Measurements from ENCODE around the gene GLUL.

Gene GLUL

DNA sequence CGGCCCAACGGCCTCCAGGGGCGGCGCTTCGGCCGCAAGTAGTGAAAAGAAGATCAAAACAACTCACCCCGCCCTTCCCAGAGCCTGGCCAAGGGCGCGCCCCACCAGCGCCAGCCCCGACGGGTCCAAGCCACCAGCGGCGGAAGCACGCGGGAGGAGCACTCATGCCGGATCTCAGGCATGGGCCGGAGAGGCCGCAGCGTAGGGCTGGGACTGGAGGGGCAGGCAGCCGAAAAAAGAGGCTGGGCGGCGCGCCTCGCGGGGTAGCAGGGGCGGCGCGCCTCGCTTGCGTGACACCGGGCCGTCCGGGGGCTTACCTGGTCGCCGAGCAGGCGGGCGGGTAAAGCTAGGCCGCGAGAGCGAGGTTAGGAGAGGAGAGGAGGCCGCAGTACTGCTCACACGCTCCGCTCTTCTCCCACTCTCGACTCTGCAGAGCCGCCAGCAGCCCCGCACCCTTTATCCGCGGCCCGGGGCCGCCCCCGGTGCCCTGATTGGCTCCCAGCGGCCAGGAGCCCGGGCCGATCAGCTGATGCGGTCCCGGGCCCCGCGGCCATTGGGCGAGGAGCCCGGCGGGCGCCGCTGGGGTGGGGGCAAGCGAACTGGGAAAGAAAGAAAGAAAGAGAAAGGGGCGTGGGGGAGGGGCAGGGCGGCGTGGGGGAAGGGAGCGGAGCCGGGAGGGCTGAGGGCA, at the start of gene GLUL:
Gene GLUL (minus strand): TSS at position 429 of the 688 bp plus-strand sequence. CDS start 3,053 bp downstream, outside the sequence.
- DNase-seq (ENCODE audit: low spot score): peak; percentile 90

DNA sequence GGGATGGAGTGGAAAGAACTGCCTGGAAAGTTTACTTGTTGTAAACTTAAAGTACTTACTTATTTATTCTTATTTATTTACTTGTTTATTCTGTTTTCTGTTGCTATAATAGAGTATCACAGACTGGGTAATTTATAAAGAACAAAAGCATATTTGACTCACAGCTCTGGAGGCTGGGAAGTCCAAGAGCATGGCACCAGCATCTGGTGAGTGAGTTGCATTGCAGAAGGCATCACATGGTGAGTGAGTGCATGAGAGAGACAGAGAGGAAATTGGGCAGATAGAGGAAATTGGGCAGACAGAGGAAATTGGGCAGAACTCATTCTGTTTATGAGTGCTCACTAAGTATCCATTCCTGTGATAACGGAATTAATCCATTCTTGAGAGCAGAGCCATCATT, 46.7 kb upstream of the GLUL start:
- no peak for DNase-seq (ENCODE audit: low spot score)

DNA sequence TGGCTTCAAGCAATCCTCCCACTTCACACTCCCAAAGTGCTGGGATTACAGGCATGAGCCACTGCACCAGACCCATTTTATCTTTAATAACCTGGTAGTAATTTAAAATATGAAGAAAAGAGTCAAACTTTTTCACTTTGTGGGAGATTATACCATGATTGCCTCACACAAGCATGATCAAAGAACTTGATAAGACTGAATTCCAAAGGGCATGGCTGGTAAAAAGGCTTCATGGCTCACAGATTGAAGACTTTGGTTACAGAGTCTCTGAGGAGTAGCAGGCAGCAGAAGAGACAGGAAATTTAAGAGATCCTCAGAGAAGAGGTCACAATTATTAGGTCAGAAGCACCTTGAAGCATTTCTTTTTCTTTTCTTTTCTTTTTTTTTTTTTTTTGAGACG, 42.0 kb upstream of the GLUL start:
- no peak for DNase-seq (ENCODE audit: low spot score)

DNA sequence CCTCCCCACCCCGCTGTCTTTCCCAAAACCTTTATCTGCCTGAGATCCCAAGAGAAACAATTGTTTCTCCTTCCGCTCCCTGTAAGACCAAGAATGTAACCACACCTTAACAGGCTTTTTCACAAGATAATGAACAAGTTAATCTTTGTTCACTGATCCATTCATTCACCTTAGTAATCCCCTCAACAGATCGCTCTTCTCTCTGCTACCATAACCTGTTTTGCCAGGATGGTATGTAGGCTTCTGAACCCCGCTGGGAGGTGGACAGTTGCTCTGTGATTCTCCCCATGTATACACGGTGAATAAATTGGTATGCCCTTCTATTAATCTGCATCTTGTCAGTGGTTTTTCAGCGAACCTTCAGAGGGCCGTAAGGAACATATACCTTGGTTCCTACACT, 39.7 kb upstream of the GLUL start:
- no peak for DNase-seq (ENCODE audit: low spot score)

DNA sequence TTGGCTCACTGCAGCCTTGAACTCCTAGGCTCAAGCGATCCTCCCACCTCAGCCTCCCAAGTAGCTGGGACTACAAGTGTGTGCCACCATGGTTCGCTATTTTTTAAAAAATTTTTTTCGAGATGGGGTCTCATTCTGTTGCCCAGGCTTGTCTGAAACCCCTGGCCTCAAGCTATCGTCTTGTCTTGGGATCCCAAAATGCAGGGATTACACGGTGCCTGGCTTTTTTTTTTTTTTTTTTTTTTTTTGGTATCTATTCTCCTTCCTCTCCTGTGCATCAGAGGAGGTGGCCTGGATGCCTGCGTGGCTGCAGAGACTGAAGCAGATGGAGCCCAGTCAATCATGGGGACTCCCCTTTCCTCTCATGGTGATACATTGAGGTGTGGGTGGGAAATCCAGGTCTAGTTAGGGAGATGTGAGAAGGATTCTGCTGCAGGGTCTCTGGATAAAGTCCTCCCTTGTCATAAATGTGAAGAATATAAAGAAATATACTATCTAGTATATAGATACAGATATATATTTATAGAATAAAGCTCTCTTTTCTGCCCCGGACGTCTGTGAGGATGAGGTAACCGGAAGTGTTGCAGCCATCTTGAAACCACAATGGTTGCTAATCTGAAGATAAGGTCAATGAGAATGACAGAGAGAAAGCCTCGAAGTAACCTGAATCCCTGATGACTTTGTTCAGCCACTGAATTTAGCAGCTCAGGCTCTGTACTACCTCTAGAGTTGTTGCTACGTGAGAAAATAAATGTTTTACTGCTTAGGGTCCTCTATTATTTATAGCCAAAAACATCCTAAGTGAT, 38.9 kb upstream of the GLUL start:
- DNase-seq (ENCODE audit: low spot score): no peak

DNA sequence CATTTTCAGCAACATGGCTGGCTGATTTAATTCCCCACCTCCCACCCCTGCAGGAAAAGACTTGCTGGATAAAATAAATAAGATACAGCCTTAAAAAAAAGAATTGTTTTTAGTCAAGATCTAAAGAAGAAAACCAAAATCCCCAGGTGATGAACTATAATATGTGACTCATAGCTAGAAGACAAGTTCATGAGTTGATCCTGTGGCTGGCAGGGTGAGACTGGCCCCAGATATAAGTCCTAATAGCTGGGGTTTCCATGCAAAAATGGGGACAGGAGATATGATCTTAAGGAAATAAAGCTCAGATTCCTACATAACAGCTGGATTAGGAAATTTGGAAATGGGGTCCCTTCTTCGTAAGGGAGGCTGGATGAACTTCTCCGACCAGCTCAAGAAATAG, 36.5 kb upstream of the GLUL start:
- DNase-seq (ENCODE audit: low spot score): no peak

DNA sequence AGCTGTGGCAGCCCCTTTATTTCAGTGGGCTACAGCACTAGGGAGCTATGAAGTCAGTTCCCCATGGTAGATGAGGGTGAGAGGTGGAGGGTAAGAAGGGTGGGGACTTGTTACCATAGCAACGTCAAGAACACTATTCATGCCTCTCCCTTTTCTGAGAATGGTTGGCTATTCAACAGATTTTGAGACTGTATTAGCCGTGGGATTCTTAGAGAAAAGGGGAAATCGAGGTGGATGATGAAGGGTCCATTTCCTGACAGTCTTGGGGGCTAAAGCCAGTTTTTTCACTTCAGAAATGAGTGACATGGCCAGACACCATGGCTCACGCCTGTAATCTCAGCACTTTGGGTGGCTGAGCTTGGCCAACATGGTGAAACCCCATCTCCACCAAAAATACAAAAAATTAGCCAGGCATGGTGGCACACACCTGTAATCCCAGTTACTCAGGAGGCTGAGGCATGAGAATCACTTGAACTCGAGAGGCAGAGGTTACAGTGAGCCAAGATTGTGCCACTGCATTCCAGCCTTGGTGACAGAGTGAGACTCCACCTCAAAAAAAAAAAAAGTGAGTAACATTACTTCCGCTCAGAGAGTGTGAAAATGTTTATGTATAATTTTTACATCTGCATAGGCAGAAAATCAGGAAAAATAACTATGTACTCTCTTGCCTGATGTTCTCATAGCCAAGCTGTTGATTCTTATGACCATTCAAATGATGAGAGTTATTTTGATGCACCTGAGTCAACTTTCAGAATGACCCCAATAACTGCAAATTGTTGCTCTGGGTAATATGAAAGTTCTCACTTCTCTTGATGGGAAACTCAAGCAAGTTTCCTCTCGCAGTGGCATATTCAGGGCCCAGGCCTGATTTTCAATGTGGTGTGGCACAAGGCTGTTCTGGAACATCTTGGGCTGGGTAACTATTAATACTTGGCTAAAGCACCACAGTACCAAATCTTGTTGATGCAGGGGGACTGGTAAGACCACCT, 35.1 kb upstream of the GLUL start:
- DNase-seq (ENCODE audit: low spot score): no peak

DNA sequence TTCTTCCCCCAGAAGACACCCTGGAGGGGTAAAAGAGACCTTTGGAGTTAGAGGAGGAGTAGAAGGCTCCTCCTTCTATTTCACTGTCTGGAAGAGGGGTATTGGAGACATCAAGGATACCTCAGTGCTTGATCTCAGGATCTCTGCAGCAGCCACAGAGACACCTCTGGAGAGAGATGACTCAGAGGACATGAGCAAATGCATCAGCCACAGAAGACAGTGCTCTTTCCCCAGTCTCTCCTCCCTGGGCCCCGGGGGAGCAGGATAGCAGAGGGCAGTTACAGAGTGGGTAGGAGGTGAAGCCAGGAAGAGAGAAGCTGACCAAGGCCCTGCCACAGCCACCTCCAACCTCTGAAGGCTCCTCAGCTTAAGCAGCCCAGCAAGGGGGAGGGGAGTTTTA, 24.2 kb upstream of the GLUL start:
- DNase-seq (ENCODE audit: low spot score): no peak

DNA sequence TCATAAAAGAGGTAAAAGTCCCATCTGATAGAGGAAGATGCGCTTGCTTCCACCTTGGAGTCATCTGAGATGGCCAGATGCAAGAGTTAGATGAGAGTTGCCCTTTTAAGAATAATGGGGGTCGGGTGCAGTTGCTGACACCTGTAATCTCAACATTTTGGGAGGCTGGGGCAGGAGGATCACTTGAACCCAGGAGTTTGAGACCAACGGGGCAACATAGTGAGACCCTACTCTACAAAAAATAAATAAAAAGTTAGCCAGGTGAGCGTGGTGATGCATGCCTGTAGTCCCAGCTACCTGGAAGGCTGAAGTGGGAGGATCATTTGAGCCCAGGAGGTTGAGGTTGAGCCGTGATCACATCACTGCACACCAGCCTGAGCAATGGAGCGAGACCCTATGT, 22.4 kb upstream of the GLUL start:
- DNase-seq (ENCODE audit: low spot score): no peak

DNA sequence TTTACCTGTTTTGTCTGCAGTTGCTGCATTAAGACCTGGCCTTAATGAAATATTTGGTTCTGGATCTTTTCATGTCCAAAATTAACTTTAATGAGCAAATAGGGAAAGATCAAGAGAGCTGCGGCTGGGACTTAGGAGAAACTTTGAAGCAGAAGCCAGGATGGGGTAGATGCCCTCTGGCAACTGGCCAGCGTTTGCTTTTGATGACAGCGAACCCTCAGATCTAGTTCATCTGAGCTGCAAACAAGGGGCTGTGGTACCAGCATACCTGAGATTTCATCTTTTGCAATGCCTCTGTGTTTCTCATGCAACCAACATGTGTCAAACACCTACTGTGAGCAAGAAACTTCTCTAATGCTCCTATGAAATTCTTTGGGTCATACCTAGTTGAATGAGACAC, 21.9 kb upstream of the GLUL start:
- no peak for DNase-seq (ENCODE audit: low spot score)

DNA sequence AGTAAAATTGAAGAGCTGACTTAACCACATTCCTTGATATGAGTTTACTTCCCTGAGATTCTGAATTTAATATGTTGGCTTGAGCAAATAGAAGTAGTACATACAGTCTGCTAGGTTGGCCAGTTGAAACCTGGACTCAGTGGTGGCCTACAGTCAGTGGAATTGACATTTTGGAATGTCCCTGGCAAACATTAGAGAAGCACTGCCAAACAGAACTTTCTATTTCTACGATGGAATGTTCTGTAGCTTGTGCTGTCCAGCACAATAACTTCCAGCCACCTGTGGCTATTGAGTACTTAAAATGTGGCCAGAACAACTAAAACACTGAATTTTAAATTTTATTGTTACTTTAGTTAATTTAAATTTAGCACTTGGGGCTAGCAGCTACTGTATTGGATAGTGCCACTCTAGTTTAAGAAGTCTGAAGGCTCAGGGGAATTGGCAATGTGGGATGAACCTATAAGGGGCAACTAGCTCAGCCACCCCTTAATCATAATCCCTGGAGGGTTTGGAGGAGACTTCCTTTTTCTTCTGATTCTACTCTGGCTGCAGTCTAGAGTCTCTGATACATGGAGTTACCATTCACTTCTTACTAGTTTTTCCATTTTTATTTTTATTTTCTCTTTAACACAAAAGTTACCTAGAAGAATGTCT, 19.2 kb upstream of the GLUL start:
- no peak for DNase-seq (ENCODE audit: low spot score)

DNA sequence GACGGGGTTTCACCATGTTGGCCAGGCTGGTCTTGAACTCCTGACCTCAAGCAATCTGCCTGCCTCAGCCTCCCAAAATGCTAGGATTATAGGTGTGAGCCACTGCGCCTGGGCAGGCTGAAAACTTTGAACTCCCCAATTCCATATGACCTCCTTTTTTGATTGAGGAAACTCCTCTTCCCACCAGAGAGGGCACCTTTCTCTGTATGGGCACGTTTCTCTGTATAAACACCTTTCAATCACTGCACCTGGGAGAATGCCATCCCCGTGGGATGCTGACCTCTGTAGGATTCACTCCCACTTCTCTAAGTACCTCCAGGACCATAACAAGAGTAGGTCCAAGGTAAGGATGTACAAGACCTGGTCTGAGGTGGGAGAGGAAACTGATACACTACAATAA, 18.5 kb upstream of the GLUL start:
- no peak for DNase-seq (ENCODE audit: low spot score)

DNA sequence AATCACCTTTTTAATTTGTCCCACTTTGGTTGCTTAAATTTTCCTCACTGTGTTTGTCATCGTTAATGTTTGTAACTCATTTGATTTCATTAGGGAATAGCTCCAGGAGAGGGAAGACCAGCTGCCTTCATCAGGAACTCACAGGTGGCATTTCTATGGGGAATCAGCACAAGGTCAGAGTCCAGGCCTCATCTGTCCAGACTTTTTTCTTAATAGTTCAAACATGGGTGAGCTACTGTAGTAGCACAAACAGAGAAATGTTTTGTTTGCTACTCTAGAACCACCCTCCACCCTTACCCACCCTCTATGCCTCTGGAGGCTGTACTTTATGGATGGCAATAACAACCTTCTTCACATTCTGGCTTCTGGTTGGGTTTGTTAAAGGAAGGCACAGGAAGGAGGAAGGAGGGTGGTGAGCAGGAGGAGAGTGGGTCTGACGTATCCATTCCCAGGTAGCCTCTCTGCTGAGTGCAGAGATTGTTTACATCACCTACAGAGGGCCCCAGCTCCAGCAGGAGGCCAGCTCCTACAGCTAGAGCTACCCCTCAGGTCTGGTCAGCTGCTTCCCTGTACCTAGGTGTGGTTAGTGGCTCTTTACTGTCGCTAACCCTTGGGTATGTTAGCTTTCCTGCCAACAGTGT, 17.0 kb upstream of the GLUL start:
- DNase-seq (ENCODE audit: low spot score): no peak

DNA sequence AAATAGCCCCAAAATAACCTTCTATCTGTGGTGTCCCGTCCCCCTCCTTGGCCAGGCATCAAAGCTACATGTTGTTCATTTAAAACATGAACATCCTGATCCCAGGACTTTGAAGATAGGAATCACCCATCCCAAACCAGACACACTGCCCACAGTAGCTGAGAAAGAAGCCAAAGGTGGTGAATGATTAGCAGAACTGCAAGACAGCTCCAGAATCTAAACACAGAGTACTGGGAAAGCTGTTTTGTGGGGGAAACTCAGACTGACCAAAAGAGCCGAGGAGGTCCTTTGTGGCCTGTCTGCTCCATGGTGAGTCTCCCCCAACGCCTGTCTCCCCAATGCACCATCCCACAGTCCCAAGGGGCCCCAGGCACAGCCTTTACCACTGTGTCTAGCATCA, 16.1 kb upstream of the GLUL start:
- no peak for DNase-seq (ENCODE audit: low spot score)

DNA sequence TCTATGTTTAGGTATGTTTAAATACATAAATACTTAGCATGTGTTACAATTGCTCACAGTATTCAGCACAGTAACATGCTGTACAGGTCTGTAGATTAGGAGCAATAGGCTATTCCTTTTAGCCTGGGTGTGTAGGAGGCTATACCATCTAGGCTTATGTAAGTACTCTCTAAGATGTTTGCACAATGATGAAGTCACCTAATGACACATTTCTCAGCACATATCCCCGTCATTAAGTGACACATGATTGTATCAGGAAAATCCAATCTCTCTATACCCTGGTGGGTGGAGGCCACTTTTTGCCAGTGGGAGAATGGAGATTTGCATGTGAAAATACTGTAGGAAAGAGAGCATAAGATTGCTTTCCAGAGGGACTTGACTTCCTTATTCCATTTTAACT, 14.4 kb upstream of the GLUL start:
- no peak for DNase-seq (ENCODE audit: low spot score)

DNA sequence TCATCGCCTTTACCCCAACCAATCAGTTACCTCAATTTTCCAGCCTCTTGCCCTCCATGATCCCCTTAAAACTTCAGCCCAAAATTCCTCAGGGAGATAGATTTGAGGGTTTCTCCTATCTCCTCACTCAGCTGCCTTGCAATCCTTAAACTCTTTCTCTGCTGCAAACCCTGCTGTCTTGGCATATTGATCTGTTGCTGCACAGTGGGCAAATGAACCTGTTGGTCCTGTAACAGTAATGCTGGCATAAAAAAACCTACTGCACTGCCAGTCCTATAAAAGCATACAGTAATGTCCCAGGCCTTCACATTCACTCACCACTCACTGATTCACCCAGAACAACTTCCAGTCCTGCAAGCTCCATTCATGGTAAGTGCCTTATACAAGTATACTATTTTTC, 14.0 kb upstream of the GLUL start:
- DNase-seq (ENCODE audit: low spot score): no peak

DNA sequence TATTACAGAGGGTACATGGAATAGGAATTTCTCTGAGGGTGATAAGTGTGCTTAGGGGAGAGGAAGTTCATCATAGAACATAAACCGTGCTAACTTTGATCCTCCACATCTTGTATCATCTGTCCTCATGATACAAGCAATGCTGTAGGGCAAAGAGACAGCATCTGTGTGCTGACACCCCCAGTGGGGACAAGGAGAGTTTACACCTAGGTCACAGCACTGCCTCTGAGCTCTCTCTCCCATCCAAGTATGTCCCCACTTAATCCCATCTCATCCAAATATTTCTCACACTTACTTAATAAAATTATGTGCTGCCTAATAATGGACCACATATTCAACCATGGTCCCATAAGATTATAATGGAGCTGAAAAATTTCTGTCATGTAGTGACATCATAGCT, 13.2 kb upstream of the GLUL start:
- no peak for DNase-seq (ENCODE audit: low spot score)

DNA sequence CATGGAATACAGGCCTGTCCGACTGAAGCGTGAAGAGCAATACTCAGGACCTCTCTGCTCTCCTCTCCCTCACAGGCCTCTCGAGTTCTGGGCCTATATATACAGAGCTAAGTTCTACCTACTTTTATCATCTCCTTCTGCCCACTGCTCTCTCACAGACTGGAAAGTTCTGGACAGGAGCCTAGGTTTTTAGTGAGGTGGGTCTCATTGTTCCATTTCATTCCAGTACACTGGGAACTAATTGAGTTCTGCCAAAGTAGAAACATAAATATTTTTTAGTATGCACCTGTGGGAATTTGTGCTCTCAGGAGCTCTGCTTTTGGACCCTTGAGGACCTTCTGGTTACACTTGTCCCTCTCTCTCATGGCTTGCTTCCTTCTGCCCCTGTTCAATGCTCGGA, 9.0 kb upstream of the GLUL start, which contains the start of gene TEDDM1:
Gene TEDDM1 (minus strand): TSS at position 101 of the 400 bp plus-strand sequence. CDS start 182 bp downstream, outside the sequence.
- DNase-seq (ENCODE audit: low spot score): no peak

DNA sequence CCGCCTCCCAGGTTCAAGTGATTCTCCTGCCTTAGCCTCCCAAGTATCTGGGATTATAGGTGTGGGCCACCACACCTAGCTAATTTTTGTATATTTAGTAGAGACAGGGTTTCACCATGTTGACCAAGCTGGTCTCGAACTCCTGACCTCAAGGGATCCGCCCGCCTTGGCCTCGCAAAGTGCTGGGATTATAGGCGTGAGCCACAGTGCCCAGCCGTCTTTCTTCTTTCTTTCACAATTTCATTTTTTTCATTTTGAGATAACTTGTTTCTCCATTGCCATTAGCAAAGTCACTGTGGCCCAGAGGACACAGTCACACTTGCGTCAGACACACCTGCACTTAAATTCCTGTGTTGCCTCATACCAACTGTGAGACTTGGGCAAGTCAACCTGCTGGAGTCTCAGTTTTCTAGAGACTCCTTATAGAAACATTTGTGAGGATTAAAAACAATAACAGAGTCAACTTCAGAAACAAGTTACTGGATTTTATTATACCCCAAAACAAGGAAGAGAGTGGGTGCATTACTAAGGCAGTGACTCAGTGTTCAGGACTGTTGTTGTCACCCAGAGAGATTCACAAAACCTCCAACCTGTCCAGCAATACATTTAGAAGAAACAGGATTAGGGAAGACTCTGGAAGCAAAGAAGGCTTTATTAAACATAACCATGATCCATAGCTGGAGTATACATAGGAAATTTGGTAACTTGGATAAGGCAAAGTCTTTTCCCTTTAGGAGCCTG, 6.2 kb upstream of the GLUL start:
- DNase-seq (ENCODE audit: low spot score): no peak

DNA sequence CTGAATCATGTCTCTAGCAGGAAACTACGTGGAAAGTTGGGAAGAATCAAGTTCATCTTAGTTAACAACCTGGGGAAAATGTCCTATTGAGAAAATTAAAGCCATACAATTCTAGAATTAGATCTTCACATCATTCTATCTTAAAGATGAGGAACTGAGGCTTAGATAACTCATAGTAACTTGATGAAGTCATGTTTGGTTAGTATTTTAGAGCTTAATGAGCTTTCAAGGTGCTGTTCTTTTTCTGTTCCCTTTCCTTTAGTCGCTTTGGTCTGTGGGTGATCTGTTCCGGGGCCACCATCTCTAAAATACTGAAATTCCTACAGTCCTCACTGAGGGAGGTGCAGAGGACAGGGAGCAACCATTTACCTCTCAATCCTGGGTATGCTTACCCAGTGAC, 4.3 kb upstream of the GLUL start:
- no peak for DNase-seq (ENCODE audit: low spot score)
